T47D (cell line): ENCODE measurements around the gene FAM20C.

Experiments
- DNase-seq, 2 experiments: peaks; one replicate each; pipeline versions ENCODE4 v3.0.0 to v3.0.0-alpha.2; 2011 to 2012; ENCODE audit warnings: low read depth in 1 of 2, low spot score in 1 of 2
- JUND ChIP-seq: IDR thresholded peaks from 2 replicates; pipeline ENCODE4 v1.6.1; 2012; ENCODE audit warnings: low read depth
- in situ Hi-C: cut with HindIII; loops from 2 replicates; pipeline ENCODE4 v1.10.0; 2016; ENCODE audit warnings: low sequenced_read_pairs, low pct_unique_long_range_greater_than_20kb

Gene FAM20C

GRCh38 chr7:304574-305409 is 112.4 kb downstream of the FAM20C start:
- TF ChIP-seq JUND: no peak
- no peak for DNase-seq
- in situ Hi-C loops: no loop called here

DNA sequence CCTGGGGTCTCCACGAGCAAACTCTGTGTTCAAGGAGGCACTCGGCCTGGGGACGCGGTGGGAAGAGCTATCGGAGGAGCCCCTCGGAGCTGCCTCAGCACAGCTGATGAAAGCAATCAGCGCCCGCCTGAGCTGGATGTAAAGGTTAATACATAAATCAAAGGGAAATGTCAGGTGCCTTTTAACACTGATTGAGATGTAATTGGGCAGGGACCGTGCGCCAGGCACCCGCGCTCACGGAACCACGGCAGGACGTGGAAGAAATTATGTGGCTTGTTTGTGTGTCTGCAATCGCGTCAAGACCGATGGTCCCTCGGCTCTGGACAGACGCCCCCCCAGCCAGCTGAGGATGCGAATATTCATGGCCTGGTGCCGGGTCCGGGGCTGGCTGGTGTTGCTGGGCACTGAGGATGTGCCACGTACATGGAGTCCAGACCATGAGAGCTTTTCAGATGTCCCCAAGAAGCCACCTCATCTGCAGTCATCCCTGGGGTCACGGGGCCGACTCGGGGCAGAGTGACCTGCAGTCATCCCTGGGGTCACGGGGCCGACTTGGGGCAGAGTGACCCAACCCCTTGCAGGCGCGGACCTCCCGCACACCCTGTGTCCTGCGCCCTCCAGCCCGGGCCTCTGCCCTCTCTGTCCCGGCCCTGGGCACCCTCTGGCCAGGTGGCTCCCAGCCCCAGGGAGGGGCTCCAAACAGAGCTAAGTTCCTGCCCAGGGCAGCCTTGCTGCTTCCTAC is 113.2 kb downstream of the FAM20C start:
- DNase-seq: no peak
- no peak for TF ChIP-seq JUND
- in situ Hi-C loops: no loop called here

- no peak for TF ChIP-seq JUND
- in situ Hi-C loops: no loop called here
- DNase-seq: no peak
These were observed 115.6 kb downstream of the FAM20C start for GRCh38 chr7:307970-308369.

GRCh38 chr7:309586-310228 is 117.3 kb downstream of the FAM20C start:
- in situ Hi-C loops: no loop called here
- no peak for DNase-seq
- TF ChIP-seq JUND: no peak
